Measurements from ENCODE around the gene CAMK1D. TPM values are rescaled to one million over a fixed set of nuclear protein-coding genes. Genes with fewer than 3 reads are reported as not detected.
A peak's percentile ranks its signal among the peaks of the same experiment; 100 is the strongest.

CAMK1D gene
- polyA plus RNA-seq, 2 of the 4 experiments (the other 2 are of a cell fraction): 6.6 to 12.5 TPM

GRCh38 chr10:12406764-12407400 is 57.5 kb downstream of the CAMK1D start:
- ATAC-seq (no peak), FAIRE-seq (no peak), DNase-seq (ENCODE audit: low read depth in 1 of 2, low spot score in 1 of 2) (no peak)
- Histone ChIP-seq H3K4me2 (peak overlapping the region; percentile 87), H3K4me1 (peaks cover 27% of the 10 kb centered on the region), H3K27ac (peak overlapping the region; percentile 34 to 80; a peak in 5 of 6 replicates), H3K4me3 (no peak overlapping the region), H3K9me3 (no peaks in the 10 kb centered on the region)
- 94% methylated on average over 9 of the region's 9 CpGs for WGBS (ENCODE audit: missing lambda C conversion rate)
- TF ChIP-seq, protein P1, sequence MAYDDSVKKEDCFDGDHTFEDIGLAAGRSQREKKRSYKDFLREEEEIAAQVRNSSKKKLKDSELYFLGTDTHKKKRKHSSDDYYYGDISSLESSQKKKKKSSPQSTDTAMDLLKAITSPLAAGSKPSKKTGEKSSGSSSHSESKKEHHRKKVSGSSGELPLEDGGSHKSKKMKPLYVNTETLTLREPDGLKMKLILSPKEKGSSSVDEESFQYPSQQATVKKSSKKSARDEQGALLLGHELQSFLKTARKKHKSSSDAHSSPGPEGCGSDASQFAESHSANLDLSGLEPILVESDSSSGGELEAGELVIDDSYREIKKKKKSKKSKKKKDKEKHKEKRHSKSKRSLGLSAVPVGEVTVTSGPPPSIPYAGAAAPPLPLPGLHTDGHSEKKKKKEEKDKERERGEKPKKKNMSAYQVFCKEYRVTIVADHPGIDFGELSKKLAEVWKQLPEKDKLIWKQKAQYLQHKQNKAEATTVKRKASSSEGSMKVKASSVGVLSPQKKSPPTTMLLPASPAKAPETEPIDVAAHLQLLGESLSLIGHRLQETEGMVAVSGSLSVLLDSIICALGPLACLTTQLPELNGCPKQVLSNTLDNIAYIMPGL (CRISPR knock-in tag; IDR thresholded peaks at IDR 0.05; ENCODE audit: borderline replicate concordance): no peak
- TF ChIP-seq PHF8 (IDR thresholded peaks at IDR 0.05; ENCODE audit: borderline replicate concordance, low read depth): no peak
- no peak for TF ChIP-seq POLR2AphosphoS2 (conservative IDR thresholded peaks at IDR 0.05; ENCODE audit: low read length)
- TF ChIP-seq HOXA7 (CRISPR knock-in tag; IDR thresholded peaks at IDR 0.05): no peak
- no peak for TF ChIP-seq ZC3H11A (IDR thresholded peaks at IDR 0.05)
- TF ChIP-seq RFX5 (IDR thresholded peaks at IDR 0.05): no peak
- no peak for TF ChIP-seq FOXS1 (CRISPR knock-in tag; IDR thresholded peaks at IDR 0.05)
- no peak for TF ChIP-seq NR3C1 (IDR thresholded peaks at IDR 0.05)
- TF ChIP-seq SREBF2 (IDR thresholded peaks at IDR 0.05): no peak
- no peak for TF ChIP-seq HOXB5 (CRISPR knock-in tag; IDR thresholded peaks at IDR 0.05)
- TF ChIP-seq, protein P2, sequence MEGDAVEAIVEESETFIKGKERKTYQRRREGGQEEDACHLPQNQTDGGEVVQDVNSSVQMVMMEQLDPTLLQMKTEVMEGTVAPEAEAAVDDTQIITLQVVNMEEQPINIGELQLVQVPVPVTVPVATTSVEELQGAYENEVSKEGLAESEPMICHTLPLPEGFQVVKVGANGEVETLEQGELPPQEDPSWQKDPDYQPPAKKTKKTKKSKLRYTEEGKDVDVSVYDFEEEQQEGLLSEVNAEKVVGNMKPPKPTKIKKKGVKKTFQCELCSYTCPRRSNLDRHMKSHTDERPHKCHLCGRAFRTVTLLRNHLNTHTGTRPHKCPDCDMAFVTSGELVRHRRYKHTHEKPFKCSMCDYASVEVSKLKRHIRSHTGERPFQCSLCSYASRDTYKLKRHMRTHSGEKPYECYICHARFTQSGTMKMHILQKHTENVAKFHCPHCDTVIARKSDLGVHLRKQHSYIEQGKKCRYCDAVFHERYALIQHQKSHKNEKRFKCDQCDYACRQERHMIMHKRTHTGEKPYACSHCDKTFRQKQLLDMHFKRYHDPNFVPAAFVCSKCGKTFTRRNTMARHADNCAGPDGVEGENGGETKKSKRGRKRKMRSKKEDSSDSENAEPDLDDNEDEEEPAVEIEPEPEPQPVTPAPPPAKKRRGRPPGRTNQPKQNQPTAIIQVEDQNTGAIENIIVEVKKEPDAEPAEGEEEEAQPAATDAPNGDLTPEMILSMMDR (IDR thresholded peaks at IDR 0.05): no peak
- no peak for TF ChIP-seq CBX8 (IDR thresholded peaks at IDR 0.05)
- TF ChIP-seq FOSB (CRISPR knock-in tag; IDR thresholded peaks at IDR 0.05): no peak
- TF ChIP-seq SMC3 (IDR thresholded peaks at IDR 0.05): no peak
- no peak for TF ChIP-seq EHF (CRISPR knock-in tag; IDR thresholded peaks at IDR 0.05)
- no peak for TF ChIP-seq GATA3 (IDR thresholded peaks at IDR 0.05; ENCODE audit: borderline replicate concordance)
- TF ChIP-seq KDM1A (IDR thresholded peaks at IDR 0.05; ENCODE audit: low read depth): no peak
- TF ChIP-seq CEBPB (IDR thresholded peaks at IDR 0.05): no peak
- no peak for TF ChIP-seq CHD4 (IDR thresholded peaks at IDR 0.05; ENCODE audit: borderline replicate concordance)
- CTCF ChIA-PET: interaction anchor here (0.6 to 3.0 kb wide), 12 partner anchors 19 to 668 kb away, joined by 3 to 31 read pairs (median 4); partner anchors contain the start of gene CAMK1D
- POLR2A ChIA-PET: interaction anchor here (0.7 kb wide), 2 partner anchors 10 to 51 kb away, joined by 3 read pairs; no protein-coding TSS in a partner anchor

DNA sequence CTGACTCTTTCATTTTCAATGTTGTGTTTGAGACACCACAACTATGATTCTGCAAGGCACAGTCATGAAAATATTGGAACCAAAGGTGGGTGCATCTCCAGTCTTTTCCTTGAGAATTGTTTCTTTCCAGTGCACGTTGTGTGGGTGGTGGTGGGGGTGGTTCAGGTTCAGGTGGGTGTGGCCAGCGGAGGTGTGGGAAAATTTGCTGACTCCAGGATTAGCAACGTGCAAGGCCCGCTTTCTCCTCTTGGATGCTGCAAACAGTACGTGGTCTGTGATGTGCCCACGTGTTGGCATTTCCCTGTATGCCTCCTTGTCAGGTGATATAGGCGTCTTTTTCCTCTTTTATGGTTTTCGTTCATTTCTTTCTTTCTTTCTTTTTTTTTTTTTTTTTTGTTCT is 59.1 kb downstream of the CAMK1D start:
- no peak overlapping the region for H3K27ac ChIP-seq
- CTCF ChIA-PET: interaction anchor here (0.7 kb wide), 1 partner anchor 20 kb away, joined by 4 read pairs; no protein-coding TSS in a partner anchor
- no peak for FAIRE-seq

GRCh38 chr10:12409161-12409560 is 59.8 kb downstream of the CAMK1D start:
- no peak for FAIRE-seq
- no peak overlapping the region for H3K27ac ChIP-seq
- ATAC-seq: no peak
- no peaks in the 10 kb centered on the region for H3K9me3 ChIP-seq
- ChIA-PET CTCF (no interaction called here), POLR2A (no interaction called here)
- WGBS (ENCODE audit: missing lambda C conversion rate): 94% methylated on average over 11 of the region's 11 CpGs
- H3K4me1 ChIP-seq: peaks cover 27% of the 10 kb centered on the region
- H3K4me3 ChIP-seq: no peak overlapping the region
- no peak for DNase-seq (ENCODE audit: low read depth in 1 of 2, low spot score in 1 of 2)
- TF ChIP-seq BCL3 (IDR thresholded peaks at IDR 0.05) (no peak), HOXA7 (CRISPR knock-in tag; IDR thresholded peaks at IDR 0.05) (no peak), MAX (IDR thresholded peaks at IDR 0.05) (no peak), FOSB (CRISPR knock-in tag; IDR thresholded peaks at IDR 0.05) (no peak), KDM1A (IDR thresholded peaks at IDR 0.05; ENCODE audit: low read depth) (no peak), HDAC2 (IDR thresholded peaks at IDR 0.05) (no peak), ATOH8 (CRISPR knock-in tag; IDR thresholded peaks at IDR 0.05; ENCODE audit: low read depth) (no peak), POLR2AphosphoS2 (conservative IDR thresholded peaks at IDR 0.05; ENCODE audit: low read length) (no peak), ZNF302 (CRISPR knock-in tag; IDR thresholded peaks at IDR 0.05) (no peak)
- H3K4me2 ChIP-seq: no peak overlapping the region

More for the DNA sequence above, 59.1 kb downstream of the CAMK1D start:
- Histone ChIP-seq H3K4me1 (peaks cover 27% of the 10 kb centered on the region), H3K9me3 (no peaks in the 10 kb centered on the region), H3K4me2 (no peak overlapping the region), H3K4me3 (no peak overlapping the region)
- DNase-seq (ENCODE audit: low read depth in 1 of 2, low spot score in 1 of 2) (no peak), ATAC-seq (no peak)
- POLR2A ChIA-PET: no interaction called here
- WGBS (ENCODE audit: missing lambda C conversion rate): 94% methylated on average over 8 of the region's 8 CpGs
- TF ChIP-seq MAFK (IDR thresholded peaks at IDR 0.05; ENCODE audit: partially characterized antibody) (peak; percentile 60), BHLHE40 (IDR thresholded peaks at IDR 0.05; ENCODE audit: low read depth, low read length) (no peak)
